Liver (tissue), 3 donors: ENCODE data around the gene ANXA7.

Experiments
- CTCF ChIP-seq: fragments of 150-350 bp; IDR thresholded peaks from 2 replicates; pipeline ENCODE4 v1.5.1; 2017; ENCODE audit warnings: improper control_type of control experiment, low read depth, low read length; ENCODE audit not compliant: missing input control
- JUND ChIP-seq, 2 donors: IDR thresholded peaks; 2 replicates each; pipeline ENCODE4 v1.6.1; 2016; ENCODE audit warnings: antibody characterized with exemption in 2 of 2
- MAX ChIP-seq: IDR thresholded peaks from 2 replicates; pipeline ENCODE4 v1.6.1; 2016; ENCODE audit warnings: antibody characterized with exemption
- REST ChIP-seq: IDR thresholded peaks from 2 replicates; pipeline ENCODE4 v1.6.1; 2016; ENCODE audit warnings: antibody characterized with exemption, mild to moderate bottlenecking
- SP1 ChIP-seq: IDR thresholded peaks from 2 replicates; pipeline ENCODE4 v1.6.1; 2018; ENCODE audit warnings: antibody characterized with exemption, mild to moderate bottlenecking
- TAF1 ChIP-seq: conservative IDR thresholded peaks from 2 replicates; pipeline ENCODE4 v1.6.1; 2016; ENCODE audit warnings: antibody characterized with exemption, mild to moderate bottlenecking
- ZBTB33 ChIP-seq: IDR thresholded peaks from 2 replicates; pipeline ENCODE4 v1.6.1; 2016; ENCODE audit warnings: antibody characterized with exemption
- donor health status: healthy.
- donor health status: healthy.

- TF ChIP-seq CTCF (no peak), MAX (no peak), REST (no peak), ZBTB33 (no peak), TAF1 (no peak), SP1 (no peak), JUND (IDR thresholded peaks at IDR 0.05) (no peak)
Measured at GRCh38 chr10:73364964-73365363, 48.9 kb downstream of the ANXA7 start.
